Ureter (tissue), 1 donor: ENCODE data around the gene STRN4. TPM values are rescaled to one million over a fixed set of nuclear protein-coding genes. Genes with fewer than 3 reads are reported as not detected.

Experiments
- DNase-seq: peaks from one replicate; pipeline ENCODE4 v3.0.0-alpha.2; 2020; ENCODE audit warnings: low spot score
- total RNA-seq: library from RNA; stranded (reverse); gene quantifications from one replicate; pipeline ENCODE4 v1.2.4, GENCODE V29; 2023
- donor health status: DM: yes; HTN: yes; CAD: no.

The STRN4 gene
- total RNA-seq, 1 donor from 2014 or later: 67.6 TPM

DNA sequence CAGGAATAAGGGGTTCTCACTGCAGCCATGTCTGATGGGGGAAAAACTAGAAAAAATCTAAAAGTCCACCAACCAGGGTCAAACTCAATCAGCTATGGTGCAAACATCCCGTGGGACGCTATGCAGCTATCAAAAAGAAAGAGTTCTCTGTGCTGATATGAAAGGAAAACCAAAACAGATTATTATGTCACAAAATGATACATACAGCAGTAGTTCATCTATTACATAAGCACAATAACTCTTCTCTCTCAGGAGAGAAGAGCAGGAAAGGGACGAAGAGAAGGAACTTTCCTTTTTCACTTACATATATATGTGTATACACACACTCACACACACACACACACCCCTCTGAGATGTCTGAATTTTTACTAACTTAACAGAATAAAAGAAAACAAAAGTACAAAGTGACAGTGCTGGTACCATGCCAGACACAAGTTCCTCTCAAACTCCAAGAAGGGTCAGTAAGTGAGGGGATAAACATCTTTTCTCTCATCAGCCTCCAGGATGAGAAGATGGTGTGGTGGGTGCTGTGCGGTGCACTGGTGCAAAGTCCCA lies 3.2 kb downstream of the STRN4 start:
- DNase-seq: no peak

DNA sequence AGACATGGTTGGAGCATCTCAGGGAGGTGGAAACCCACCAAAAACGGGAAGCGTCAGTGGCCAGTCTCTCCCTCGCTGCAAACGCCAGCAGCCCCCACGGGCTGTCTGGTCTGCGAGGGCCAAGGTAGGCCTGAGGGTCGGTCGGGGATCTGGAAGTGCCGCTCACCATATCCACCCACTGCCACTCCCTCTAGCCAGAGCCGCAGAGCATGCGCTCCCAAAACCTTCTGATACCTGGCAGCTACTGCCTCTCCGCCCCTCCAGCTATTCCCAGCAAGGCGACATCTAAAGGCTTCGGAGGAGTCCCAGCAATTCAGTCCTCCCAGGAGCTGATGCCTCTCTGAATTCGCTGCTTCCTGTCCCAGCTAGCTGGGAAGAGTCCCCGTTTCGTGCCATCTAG lies 4.8 kb downstream of the STRN4 start:
- no peak for DNase-seq

DNA sequence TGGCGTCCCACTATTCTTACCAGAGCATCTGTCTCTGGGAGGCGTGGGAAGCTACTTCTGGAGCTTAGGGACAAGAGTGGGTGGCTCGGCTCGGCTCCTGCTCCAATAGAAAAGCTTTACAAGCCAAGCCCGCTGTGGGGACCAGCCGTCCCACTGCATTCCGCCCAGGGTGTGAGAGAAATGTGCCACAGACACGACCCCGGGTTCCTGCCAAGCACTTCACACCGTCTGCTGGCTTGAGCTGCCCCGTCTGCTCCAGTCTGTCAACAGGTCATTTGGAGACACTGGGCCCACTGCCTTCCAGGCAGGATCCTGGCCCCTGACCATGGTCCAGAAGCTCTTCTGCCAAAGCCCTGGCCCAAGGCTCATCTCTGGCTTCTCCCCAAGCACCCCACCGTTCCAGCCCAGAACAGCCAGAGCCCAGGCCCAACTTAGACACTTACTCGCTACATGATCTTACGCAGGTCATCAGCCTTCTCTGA lies 6.9 kb downstream of the STRN4 start:
- no peak for DNase-seq

DNA sequence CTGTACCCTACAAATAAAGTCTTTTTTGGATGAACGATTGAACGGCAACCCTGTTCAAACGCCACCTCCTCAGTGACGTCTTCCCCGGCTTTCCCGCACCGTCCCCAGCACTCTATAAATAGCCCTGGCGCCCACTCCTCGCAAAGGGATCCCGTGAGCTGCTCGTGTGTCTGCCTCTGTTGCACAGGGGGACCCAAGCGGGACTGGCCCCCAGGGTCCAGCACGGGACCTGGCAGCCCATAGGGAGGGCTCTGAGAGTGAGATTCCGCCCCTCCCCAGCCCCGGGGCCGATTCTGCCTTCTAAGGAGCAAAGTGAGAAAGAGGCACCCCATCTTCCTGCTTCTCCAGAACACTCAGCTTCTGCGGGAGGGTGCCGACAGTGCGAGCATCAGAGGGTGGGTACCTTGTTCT lies 8.5 kb downstream of the STRN4 start:
- DNase-seq: no peak

DNA sequence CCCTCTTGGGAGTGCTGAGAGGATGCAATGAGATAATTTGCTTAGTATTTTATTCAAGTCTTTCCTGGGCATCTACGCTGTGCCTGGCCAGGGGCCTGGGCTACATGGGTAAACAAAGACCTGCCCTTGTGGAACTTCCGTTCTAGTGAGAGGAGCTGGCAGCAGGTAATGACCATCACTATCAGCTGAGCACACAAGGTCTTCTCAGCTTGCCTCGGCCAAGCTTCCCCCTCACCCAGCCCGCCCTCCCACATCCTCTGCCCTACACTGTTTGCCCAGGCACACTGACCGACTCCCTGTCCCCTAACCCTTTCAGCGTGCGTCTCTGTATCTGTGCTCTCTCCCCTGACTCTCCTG lies 9.0 kb downstream of the STRN4 start:
- no peak for DNase-seq

DNA sequence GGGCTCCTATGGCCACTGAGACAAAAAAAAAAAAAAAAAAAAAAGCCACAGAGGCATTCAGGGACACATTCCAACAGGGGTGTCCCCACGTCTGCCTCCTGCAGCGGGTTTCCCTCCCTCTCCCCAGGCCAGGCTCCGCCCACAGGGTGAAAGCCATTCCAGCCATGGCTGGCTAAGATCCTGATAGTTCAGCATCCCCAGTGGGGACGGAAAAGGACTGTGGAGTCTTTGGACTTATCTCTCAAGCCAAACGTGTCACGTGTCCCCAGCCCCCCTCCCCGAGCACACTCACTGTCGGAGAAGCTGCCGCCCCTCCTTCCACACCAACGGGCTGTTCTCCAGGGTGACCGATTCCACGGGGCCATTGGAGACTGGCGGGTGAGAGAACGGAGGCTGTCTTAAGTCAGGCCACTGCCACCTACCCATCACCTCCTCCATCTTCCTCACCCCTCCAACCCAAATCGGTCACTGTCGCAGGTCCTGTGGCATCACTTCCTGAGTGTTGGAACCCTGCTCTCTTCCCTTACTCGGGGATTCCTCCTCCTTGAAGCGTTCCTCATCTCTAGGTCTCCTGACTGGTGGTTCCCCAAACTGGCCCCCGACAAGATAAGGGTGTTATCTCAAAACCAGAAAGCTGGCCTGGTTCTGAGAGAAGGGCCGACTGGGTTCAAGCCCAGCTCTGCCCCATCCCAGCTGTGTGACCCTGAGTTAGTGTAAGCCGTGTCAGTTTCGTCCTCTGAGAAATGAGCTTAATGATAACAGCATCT lies 9.5 kb downstream of the STRN4 start:
- DNase-seq: no peak

DNA sequence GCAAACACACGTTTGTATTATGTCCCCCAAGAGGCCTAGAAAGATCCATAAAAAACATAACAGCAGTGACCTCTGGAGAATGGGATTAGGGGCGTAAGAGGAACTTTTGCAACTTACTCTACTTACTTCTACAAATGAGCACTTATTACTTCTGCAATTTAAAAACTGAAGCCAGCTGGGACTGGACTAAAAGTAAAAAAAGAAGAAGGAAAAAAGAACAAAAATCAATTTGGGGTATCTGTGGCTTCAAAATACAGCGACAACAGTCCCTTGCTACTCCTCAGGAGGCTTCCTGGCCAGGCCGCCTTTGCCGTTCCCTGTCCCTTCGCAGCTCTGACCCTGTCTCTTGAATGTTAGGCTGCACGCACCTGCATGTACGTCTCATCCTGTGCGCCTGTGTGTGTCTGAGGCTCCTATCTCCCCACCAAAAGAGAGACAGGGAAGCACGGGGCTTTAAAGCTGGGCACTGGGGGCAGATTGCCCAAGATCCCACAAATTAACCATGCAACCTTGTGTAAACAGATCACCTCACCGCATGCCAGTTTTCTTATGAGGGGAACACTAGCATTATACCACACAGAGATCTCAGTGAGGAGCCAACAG lies 12.5 kb downstream of the STRN4 start:
- DNase-seq: no peak

DNA sequence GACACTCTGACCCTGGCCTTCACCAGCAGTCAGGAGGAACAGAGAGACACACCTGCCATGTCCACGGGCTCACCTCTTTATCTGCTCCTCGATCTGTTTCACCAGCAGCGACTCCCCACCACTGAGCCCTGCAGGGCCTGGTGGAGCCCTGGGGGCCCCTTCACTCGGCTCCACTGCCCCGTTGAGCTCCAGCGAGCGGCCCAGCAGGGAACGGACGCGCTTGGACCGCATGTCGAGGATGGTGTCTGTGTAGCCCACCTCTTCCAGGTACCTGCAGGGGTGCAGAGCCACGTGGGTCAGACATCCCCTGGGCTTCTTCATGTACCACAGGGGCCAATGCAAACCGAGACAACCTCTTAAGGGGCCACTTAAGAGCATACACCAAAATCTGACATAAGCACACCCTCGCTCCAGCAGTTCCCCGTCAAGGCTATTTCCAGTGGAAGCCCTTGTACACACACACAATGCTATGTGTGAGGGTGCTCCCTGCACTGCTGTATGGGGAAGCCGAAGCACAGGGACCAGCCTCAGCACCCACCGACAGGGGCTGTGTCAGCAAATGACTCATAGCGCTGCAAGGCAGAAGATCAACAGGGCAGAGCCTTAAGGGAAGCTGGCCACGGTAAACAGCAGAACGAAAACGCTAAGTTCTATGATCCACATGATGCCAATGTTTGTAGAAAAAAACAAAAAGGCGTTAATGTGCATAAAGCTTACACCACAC lies 13.1 kb downstream of the STRN4 start:
- no peak for DNase-seq

DNA sequence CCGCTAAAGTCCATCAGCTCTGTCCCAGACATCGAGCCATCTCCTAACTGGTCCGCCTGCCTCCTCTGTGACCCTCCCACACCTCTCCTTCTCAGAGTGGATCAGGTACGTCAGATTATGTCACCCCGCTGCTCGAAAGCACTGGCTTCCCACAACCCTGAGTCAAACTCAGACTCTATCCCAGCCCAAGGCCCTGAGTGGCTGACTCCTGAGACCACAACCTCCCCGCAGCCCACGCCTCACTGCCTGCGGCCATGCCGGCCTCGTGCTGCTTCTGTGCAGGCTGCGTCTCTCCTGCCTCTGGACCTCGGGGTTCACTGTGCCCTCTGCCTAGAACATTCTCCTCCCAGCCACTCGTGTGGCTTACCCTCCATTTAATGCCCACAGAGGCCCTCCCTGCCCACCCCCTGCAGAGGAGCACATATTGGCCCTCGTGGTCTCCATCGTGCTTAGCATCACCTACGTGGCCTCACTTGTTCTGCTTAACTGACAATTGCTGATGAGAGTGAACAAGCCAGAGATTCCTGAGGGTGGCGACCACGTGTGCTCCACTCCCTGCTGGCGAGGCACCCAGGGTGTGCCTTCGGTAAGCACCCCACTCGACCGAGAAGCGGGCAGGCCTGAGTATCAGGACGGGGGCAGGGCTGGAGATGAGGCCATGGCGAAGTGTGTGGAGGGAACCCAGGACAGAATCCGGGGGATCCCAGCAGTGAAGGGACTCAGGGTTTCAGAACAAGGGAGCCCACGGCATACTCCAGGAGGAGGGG lies 13.9 kb downstream of the STRN4 start:
- DNase-seq: no peak

DNA sequence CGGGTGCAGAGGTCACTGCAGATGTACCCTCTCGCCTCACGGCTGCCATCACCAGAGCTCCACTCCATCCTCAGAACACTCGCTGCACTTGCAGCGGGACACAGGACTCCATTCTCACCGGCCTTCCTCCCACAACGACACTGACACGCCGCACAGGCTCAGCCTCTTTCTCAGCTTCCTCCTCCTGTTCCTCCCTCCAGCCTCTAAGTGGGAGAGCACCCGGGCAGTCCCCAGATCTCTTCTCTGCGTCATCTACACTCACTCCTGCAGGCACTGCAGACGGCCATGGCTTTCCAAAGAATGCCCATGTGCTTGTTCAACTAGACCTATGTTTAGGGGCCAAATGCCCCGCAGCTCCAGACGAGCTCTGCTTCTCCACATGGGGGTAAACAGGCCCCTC lies 14.7 kb downstream of the STRN4 start:
- no peak for DNase-seq

DNA sequence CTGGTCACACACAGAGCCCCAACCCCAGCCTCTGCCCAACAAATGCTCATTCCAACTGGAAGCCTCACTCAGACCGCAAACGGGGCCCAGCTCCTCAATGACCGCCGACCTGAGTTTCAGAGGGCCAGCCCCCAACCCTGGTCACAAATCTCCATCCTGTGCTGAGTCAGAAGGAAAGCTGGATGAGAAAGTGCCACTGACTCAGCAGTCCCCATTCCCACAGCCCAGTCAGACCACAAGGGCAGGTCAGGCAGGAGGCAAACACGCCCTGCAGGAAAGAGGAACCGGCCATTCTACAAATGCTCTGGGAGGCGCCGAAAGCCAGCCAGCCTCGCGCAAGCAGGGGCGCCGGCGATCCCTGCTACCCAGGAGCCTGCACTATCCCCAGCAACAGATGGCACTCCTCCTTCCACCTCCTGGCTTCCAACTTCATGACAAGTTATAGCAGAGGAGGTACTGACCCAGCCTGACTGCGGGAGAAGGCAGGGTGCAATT lies 15.2 kb downstream of the STRN4 start:
- no peak for DNase-seq

DNA sequence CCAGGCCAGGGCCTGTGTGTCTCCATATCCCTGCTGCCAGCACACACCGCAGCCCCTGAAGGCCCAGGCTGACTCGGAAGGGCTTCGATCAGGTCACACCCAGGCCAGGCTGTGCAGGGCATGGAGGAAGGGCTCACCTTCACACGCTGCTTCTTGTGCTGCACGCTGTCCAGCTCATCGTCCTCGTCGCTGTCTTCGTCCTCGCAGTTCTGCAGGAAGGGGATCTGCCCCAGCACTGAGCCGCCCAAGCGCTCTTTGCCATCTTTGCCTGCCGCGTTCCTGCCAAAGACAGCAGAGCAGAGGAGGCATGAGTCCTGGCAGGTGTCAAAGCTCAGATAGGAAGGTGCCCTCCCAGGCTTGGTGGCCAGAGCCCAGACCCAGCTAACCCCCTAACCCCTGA lies 15.7 kb downstream of the STRN4 start:
- no peak for DNase-seq

DNA sequence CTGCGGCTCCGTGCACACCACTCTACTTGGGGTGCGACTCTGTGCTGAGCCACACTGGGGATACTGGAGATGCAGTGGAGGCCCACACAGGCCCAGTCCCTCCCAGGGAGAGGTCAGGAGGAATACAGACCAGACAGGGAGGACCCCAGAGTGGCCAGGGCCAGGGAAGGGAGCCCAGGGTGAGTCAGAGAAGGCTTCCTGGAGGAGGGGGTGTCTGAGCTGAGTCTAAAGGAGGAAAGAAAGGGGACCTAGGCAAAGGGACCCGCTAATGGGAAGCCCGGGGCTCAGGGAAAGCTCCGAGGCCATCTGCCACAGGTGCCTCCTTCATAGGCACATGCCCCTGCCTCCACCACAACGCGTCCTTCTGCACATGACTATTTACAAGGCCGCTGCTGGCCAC lies 16.1 kb downstream of the STRN4 start:
- DNase-seq: no peak

DNA sequence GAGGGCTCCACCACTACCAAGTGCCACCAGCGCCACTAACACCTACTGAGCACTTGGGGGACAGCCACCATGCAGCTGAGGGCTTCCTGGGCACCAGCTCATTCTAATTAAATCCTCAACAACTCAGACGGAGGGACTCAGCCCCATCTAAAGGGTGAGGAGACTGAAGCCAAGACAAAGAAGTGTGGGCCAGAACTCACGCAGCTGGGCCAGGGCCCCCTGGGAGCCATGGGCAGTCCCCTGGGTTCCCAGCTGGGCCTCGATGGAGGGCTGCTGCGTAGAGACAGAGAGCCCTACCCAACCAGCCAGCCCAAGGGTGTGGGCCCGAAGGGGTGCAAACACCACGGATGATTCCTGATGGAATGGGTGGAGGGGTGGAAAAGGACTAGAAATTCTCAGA lies 16.6 kb downstream of the STRN4 start:
- DNase-seq: no peak

DNA sequence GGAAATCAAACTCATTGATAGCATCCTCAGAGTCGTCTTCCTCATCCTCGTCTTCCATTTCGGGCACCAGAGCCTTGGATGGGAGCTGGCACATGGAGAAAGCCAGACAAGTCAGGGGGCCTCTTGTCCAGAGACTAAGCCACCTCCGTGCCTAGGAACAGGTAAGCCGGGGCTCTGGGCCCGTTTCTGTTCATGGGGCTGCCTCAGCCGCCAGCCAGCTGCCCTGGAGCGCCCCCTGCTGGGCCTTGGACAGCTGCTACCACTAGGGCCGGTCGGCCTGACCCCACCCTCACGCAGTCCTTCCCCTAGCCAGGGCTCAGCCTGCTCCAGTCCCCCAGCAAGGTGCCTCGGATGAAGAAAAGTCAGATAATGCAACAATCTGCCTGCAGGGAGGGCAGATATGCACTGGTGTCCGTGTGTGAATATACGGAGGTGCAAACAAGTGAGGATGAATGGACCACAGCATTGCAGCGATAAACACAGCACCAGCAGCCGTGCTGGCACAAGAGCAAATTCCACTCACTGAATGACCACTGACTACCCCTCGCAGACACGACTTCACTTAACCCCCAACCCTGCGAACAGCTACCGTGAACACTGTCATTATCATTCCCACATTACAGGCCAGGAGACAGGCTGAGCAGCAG lies 17.4 kb downstream of the STRN4 start:
- no peak for DNase-seq

DNA sequence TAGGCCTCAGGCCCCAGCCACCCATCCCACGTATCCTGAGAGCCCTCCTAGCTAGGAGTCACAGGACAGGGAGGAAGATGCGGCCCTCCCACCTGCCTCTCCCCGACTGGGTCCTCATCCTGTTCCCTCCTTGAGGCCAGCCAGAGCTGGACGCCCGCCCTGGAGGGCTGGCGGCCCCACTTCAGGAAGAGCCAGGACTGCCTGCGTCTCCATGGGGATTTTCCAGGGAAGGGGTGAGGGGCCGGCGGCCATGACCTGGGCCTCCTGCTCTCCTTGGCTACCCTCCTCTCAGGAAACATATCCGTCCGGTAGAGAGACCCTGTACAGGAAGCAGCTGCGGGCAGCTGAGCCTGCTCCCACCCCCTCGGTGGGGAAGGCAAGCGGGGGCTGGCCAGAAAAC lies 18.0 kb downstream of the STRN4 start:
- no peak for DNase-seq

DNA sequence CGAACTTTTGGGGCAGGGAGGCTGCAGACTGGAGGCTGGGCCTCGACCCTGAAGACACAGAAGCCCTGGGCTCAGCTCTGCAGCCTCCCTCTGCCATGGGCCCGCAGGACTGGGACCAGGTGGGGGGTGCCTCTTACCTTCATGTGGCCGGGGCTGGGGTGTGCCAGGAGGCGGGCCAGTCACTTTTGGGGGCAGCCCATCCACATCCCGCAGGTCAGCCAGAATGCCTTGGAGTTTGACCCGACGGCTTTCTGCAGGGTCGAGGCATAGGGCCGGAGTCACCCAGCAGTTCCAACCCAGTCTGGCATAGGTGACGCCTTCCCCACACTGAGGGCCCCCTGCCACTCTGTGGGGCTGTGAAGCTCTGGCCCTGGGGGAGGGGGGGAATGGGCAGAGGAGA lies 18.5 kb downstream of the STRN4 start:
- DNase-seq: no peak

DNA sequence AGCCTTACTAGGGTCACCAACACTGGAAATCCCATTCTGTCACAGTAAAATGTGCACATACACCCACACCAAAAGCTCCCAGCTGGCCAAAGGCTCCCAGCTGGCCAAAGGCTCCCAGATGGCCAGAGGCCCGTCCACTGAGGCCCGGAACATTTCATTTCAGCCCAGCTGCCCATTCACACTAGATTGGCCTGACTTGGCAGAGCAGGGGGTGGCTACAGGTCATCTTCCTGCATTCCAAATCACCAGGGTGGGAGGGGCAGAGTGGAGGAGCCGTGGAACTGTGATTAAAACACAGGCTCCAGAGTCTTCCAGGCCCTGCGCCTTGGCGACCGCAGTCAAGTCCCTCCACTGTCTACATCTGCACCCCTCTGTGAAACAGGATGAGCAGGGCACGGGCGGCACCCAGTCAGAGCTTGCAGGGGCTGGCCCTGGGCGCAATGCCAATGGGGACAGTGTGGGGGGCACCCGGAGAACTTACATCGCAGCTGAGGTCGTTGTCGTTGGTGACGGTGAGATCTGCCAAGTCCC lies 19.2 kb downstream of the STRN4 start:
- DNase-seq: no peak

DNA sequence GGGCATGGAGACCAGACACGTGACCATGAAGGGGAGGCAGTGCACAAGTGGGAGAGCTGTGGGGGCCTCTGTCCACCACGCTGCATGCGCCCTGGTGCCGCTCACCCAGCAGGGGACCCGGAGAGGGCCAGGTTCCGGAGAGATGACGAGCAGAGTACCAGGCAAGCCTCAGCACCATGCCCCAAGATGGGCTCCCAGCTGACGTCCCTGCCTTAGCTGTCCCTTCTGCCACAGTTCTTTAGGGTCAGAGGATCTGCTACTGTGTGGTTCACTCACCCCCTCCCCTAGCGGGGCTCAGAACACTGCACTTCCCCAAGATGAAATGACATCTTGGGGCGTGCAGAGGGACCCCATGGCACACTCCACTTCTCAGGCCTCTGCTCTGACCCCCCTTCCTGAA lies 19.7 kb downstream of the STRN4 start:
- no peak for DNase-seq

DNA sequence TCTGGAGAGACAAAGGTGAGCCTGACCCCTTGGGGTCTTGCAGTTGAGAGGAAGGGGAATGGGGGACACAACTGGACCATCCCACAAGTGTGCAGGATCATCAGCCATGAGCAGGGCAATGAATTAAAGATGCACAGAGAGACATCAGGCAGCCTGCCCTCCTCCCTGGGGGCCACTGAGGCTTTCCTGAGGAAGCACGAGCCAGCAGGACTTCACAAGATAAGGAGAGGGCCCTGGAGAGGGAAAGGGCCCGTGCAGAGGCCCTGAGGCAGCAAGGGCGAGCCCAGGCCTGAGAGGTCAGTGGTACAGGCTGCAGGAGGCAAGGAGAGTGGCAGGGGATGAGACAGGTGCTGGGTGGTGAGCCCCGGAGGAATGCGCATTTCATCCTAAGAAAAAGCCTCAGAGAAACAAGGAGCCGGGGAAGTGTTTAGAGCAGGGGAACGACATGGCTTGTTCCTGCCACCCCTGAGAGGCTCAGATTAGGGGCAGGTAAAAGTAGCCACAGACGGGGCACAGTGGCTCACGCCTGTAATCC lies 20.3 kb downstream of the STRN4 start:
- DNase-seq: no peak
